Neural cell (in vitro differentiated cells): ENCODE data around the gene TNS1.

ENCODE experiments used
- EP300 ChIP-seq: fragments of 450-650 bp; conservative IDR thresholded peaks from 2 replicates; pipeline ENCODE4 v1.6.1; 2014; ENCODE audit warnings: antibody characterized with exemption, mild to moderate bottlenecking, moderate library complexity; ENCODE audit not compliant: poor library complexity, severe bottlenecking
- EZH2 ChIP-seq: fragments of 200-600, 300-800 bp; shearing (Covaris generic), sonication (generic); IDR thresholded peaks from 2 replicates; pipeline ENCODE4 v1.6.1; 2014; ENCODE audit warnings: antibody characterized with exemption, low read length, borderline replicate concordance, mild to moderate bottlenecking; ENCODE audit not compliant: insufficient read depth, poor library complexity, severe bottlenecking
- POLR2AphosphoS5 ChIP-seq: IDR thresholded peaks from 2 replicates; pipeline ENCODE4 v1.6.1; 2012
- TAF1 ChIP-seq: IDR thresholded peaks from 2 replicates; pipeline ENCODE4 v1.6.1; 2012; ENCODE audit warnings: low read depth
- TF ChIP-seq, protein P1 (sequence below): fragments of 450-650 bp; IDR thresholded peaks from 2 replicates; pipeline ENCODE4 v1.5.1; 2014; ENCODE audit warnings: antibody characterized with exemption, mild to moderate bottlenecking, moderate library complexity; ENCODE audit not compliant: poor library complexity, severe bottlenecking

DNA sequence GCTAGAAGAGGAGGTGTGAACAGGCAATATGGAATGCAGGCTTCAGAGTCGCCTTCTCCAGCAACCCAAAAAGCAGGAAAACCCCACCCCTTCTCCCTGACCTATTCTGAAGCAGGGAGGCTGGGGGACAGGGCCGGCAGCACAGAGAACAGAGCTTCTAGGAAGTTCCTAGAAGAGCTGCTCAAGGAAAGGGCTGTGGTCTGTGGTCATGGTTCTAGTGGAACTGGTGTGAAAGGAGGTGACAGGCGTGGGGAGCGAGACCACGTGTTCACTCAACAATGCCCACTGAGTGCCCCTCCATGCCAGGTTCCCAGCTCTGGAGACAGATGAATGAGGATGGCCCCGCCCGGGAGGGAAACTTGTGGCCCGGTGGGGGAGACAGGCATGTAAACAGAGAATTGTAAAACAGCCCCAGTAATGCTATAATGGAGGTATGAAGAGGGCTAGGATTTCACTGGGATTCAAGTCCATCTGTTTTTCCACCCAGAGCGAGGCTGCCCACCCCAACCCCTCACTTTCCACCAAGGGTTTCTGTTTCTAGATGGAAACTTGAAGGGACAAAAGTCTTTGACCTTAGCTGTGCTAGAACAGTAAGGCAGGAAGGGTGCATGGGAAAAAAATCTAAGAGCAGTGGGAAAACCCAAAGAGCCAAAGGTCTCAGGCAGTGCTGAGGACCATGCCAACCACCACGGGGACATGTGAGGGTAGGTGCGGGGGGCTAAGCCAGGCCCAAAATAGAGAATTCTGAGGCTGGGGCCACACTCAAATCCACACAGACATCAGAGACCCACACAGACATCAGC, 71.8 kb downstream of the TNS1 start:
- TF ChIP-seq, protein P1, sequence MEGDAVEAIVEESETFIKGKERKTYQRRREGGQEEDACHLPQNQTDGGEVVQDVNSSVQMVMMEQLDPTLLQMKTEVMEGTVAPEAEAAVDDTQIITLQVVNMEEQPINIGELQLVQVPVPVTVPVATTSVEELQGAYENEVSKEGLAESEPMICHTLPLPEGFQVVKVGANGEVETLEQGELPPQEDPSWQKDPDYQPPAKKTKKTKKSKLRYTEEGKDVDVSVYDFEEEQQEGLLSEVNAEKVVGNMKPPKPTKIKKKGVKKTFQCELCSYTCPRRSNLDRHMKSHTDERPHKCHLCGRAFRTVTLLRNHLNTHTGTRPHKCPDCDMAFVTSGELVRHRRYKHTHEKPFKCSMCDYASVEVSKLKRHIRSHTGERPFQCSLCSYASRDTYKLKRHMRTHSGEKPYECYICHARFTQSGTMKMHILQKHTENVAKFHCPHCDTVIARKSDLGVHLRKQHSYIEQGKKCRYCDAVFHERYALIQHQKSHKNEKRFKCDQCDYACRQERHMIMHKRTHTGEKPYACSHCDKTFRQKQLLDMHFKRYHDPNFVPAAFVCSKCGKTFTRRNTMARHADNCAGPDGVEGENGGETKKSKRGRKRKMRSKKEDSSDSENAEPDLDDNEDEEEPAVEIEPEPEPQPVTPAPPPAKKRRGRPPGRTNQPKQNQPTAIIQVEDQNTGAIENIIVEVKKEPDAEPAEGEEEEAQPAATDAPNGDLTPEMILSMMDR = no peak
- TF ChIP-seq EP300 = no peak
- no peak for TF ChIP-seq POLR2AphosphoS5
- no peak for TF ChIP-seq TAF1
- no peak for TF ChIP-seq EZH2
